HEK293 (cell line): ENCODE data around the gene CLASP1.

Experiments used
- CTCF ChIA-PET: fragments of 350-600 bp; formaldehyde crosslinking; extraction: SDS; loops from one replicate; lab custom pipeline; 2021; ENCODE audit warnings: antibody characterized with exemption; lab: Yijun Ruan, JAX
- POLR2A ChIA-PET: fragments of 300-600 bp; formaldehyde crosslinking; extraction: SDS; loops from one replicate; lab custom pipeline; 2020; ENCODE audit warnings: antibody characterized with exemption, inconsistent platforms; lab: Yijun Ruan, JAX
- H3K27ac ChIP-seq: fragments of 200-500 bp; sonication (Bioruptor generic); 2 replicates; pipeline ENCODE4 v1.5.1; 2014; ENCODE audit warnings: low read depth, low read length, control low read depth, inconsistent platforms; ENCODE audit errors: extremely low read depth
- H3K36me3 ChIP-seq, 2 experiments: fragments of 200-500 bp in 1 of 2; sonication (Bioruptor generic) in 1 of 2; 1 replicate in 1 of 2; 2 replicates in 1 of 2; pipeline ENCODE4 v1.5.1; 2014 to 2017; ENCODE audit warnings: inconsistent platforms in 2 of 2, low read length in 2 of 2; ENCODE audit not compliant: control insufficient read depth in 2 of 2, insufficient read depth in 1 of 2
- H3K4me1 ChIP-seq: fragments of 200-500 bp; sonication (Bioruptor generic); 2 replicates; pipeline ENCODE4 v1.5.1; 2014; ENCODE audit warnings: mild to moderate bottlenecking, low read length, inconsistent platforms; ENCODE audit not compliant: control insufficient read depth, insufficient read depth
- H3K4me3 ChIP-seq: 2 replicates; pipeline ENCODE4 v1.5.1; 2011; ENCODE audit warnings: low read depth, mild to moderate bottlenecking, control low read depth, low read length, moderate library complexity
- H3K9me3 ChIP-seq: fragments of 200-500 bp; sonication (Bioruptor generic); 2 replicates; pipeline ENCODE4 v1.5.1; 2014; ENCODE audit warnings: low read depth, low read length, inconsistent platforms; ENCODE audit not compliant: control insufficient read depth, insufficient read depth
- CTCF ChIP-seq: fragments of 450-650 bp; formaldehyde crosslinking; IDR thresholded peaks from 2 replicates; pipeline ENCODE4 v1.5.1; 2016; ENCODE audit warnings: missing biosample characterization, missing genetic modification characterization
- HOXA7 ChIP-seq: sonication (generic); formaldehyde crosslinking; IDR thresholded peaks from 2 replicates; pipeline ENCODE4 v1.8.1; 2022; ENCODE audit warnings: missing genetic modification reagents, borderline replicate concordance
- MYNN ChIP-seq: fragments of 450-650 bp; formaldehyde crosslinking; IDR thresholded peaks from 2 replicates; pipeline ENCODE4 v1.5.1; 2016; ENCODE audit warnings: missing biosample characterization, missing genetic modification characterization, borderline replicate concordance
- SCRT2 ChIP-seq: fragments of 450-650 bp; formaldehyde crosslinking; IDR thresholded peaks from 2 replicates; pipeline ENCODE4 v1.5.1; 2016; ENCODE audit warnings: missing biosample characterization, missing genetic modification characterization
- SP2 ChIP-seq: fragments of 450-650 bp; formaldehyde crosslinking; IDR thresholded peaks from 2 replicates; pipeline ENCODE4 v1.5.1; 2016; ENCODE audit warnings: missing biosample characterization, missing genetic modification characterization
- WT1 ChIP-seq: fragments of 450-650 bp; formaldehyde crosslinking; IDR thresholded peaks from 2 replicates; pipeline ENCODE4 v1.5.1; 2016; ENCODE audit warnings: missing biosample characterization, missing genetic modification characterization
- YY1 ChIP-seq: fragments of 450-650 bp; formaldehyde crosslinking; IDR thresholded peaks from 2 replicates; pipeline ENCODE4 v1.5.1; 2018; ENCODE audit warnings: missing biosample characterization, missing genetic modification characterization
- ZBTB1 ChIP-seq: fragments of 450-650 bp; formaldehyde crosslinking; IDR thresholded peaks from 2 replicates; pipeline ENCODE4 v1.5.1; 2016; ENCODE audit warnings: missing biosample characterization, missing genetic modification characterization
- ZFP37 ChIP-seq: fragments of 450-650 bp; formaldehyde crosslinking; IDR thresholded peaks from 2 replicates; pipeline ENCODE4 v1.5.1; 2016; ENCODE audit warnings: missing biosample characterization, missing genetic modification characterization
- ZFP41 ChIP-seq: fragments of 450-650 bp; formaldehyde crosslinking; IDR thresholded peaks from 2 replicates; pipeline ENCODE4 v1.5.1; 2016; ENCODE audit warnings: missing biosample characterization, missing genetic modification characterization, borderline replicate concordance
- ZNF10 ChIP-seq: fragments of 450-650 bp; formaldehyde crosslinking; IDR thresholded peaks from 2 replicates; pipeline ENCODE4 v1.5.1; 2017; ENCODE audit warnings: missing biosample characterization, missing genetic modification characterization
- ZNF155 ChIP-seq: fragments of 450-650 bp; formaldehyde crosslinking; IDR thresholded peaks from 2 replicates; pipeline ENCODE4 v1.5.1; 2016; ENCODE audit warnings: missing biosample characterization, missing genetic modification characterization
- ZNF175 ChIP-seq: fragments of 450-650 bp; formaldehyde crosslinking; IDR thresholded peaks from 2 replicates; pipeline ENCODE4 v1.5.1; 2016; ENCODE audit warnings: missing biosample characterization, missing genetic modification characterization
- ZNF221 ChIP-seq: fragments of 450-650 bp; formaldehyde crosslinking; IDR thresholded peaks from 2 replicates; pipeline ENCODE4 v1.5.1; 2017; ENCODE audit warnings: missing biosample characterization, missing genetic modification characterization, borderline replicate concordance
- ZNF239 ChIP-seq: fragments of 450-650 bp; formaldehyde crosslinking; IDR thresholded peaks from 2 replicates; pipeline ENCODE4 v1.5.1; 2016; ENCODE audit warnings: missing biosample characterization, missing genetic modification characterization
- ZNF335 ChIP-seq: fragments of 450-650 bp; formaldehyde crosslinking; conservative IDR thresholded peaks from 2 replicates; pipeline ENCODE4 v1.5.1; 2016; ENCODE audit warnings: missing biosample characterization, missing genetic modification characterization
- ZNF398 ChIP-seq: fragments of 450-650 bp; formaldehyde crosslinking; IDR thresholded peaks from 2 replicates; pipeline ENCODE4 v1.5.1; 2017; ENCODE audit warnings: missing biosample characterization, missing genetic modification characterization
- ZNF423 ChIP-seq: fragments of 450-650 bp; formaldehyde crosslinking; IDR thresholded peaks from 2 replicates; pipeline ENCODE4 v1.5.1; 2016; ENCODE audit warnings: missing biosample characterization, missing genetic modification characterization
- ZNF596 ChIP-seq: fragments of 450-650 bp; IDR thresholded peaks from 2 replicates; pipeline ENCODE4 v1.5.0; 2018; ENCODE audit warnings: missing biosample characterization, mild to moderate bottlenecking, missing genetic modification characterization, moderate library complexity
- ZNF692 ChIP-seq: fragments of 450-650 bp; formaldehyde crosslinking; IDR thresholded peaks from 2 replicates; pipeline ENCODE4 v1.5.1; 2016; ENCODE audit warnings: missing biosample characterization, missing genetic modification characterization
- ZNF701 ChIP-seq: fragments of 450-650 bp; formaldehyde crosslinking; IDR thresholded peaks from 2 replicates; pipeline ENCODE4 v1.5.1; 2016; ENCODE audit warnings: missing biosample characterization, missing genetic modification characterization
- ZNF76 ChIP-seq: fragments of 450-650 bp; formaldehyde crosslinking; IDR thresholded peaks from 2 replicates; pipeline ENCODE4; 2016; ENCODE audit warnings: low read depth, missing biosample characterization, missing genetic modification characterization, borderline replicate concordance
- ZSCAN4 ChIP-seq: fragments of 450-650 bp; formaldehyde crosslinking; IDR thresholded peaks from 2 replicates; pipeline ENCODE4 v1.5.1; 2017; ENCODE audit warnings: missing biosample characterization, missing genetic modification characterization
- TF ChIP-seq, protein P1 (sequence below): fragments of 450-650 bp; formaldehyde crosslinking; IDR thresholded peaks from 2 replicates; pipeline ENCODE4 v1.5.1; 2017; ENCODE audit warnings: missing biosample characterization, missing genetic modification characterization
- TF ChIP-seq, protein P2 (sequence below): fragments of 450-650 bp; formaldehyde crosslinking; IDR thresholded peaks from 2 replicates; pipeline ENCODE4 v1.5.1; 2016; ENCODE audit warnings: missing biosample characterization, missing genetic modification characterization
- TF ChIP-seq, protein P3 (sequence below): fragments of 450-650 bp; formaldehyde crosslinking; IDR thresholded peaks from 2 replicates; pipeline ENCODE4 v1.5.1; 2016; ENCODE audit warnings: missing biosample characterization, missing genetic modification characterization
- TF ChIP-seq, protein P4 (sequence below): sonication (generic); formaldehyde crosslinking; IDR thresholded peaks from 2 replicates; pipeline ENCODE4 v1.8.1; 2022; ENCODE audit warnings: mild to moderate bottlenecking, moderate library complexity, missing genetic modification reagents

The CLASP1 gene

DNA sequence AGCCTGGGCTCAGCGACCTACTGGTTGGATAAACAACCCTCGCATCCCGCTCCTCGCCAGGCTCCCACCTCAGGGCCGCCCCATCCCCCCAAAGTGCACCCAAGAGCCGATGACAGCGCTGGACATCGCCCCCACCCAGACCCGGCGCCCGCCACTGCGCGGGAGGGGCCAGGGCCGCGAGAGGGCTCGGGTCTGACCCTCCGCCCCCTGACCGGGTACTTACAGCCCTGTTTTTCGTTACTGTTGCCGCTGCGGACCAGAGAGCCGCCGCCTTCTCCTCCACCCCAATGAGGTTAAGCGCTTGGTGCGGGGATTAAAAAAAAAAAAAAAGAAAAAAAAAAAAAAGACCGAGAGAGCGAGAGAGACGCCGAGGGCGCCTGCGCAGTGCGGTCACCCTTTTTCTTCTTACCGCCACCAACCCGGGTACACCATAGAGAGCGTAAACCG, at the start of gene CLASP1:
Gene CLASP1 (minus strand): TSS at position 314 of the 447 bp plus-strand sequence. CDS start 43,567 bp downstream, outside the sequence.
- H3K4me1 ChIP-seq = peaks cover 6% of the 10 kb centered on the region; the same call in 1 of the 2 replicates
- ChIA-PET CTCF (interaction anchor here (0.5 to 1.3 kb wide), 5 partner anchors 9 to 902 kb away, joined by 3 to 6 read pairs (median 3); partner anchors contain the start of gene RNU4ATAC), POLR2A (interaction anchor here (0.6 to 3.6 kb wide), 21 partner anchors 8 to 574 kb away, joined by 3 to 39 read pairs (median 4); partner anchors contain the start of genes NIFK, RNU4ATAC and TSN)
- H3K9me3 ChIP-seq = no peaks in the 10 kb centered on the region
- peak within 1 kb of the TSS; percentile 94 for H3K4me3 ChIP-seq
- H3K27ac ChIP-seq = peak within 1 kb of the TSS; percentile 81
- peaks cover 0 to 3% of the 10 kb centered on the region in 2 experiments; a peak in 2 of 3 replicates for H3K36me3 ChIP-seq
- no peak for TF ChIP-seq MYNN (tag by site-specific recombination)
- TF ChIP-seq YY1 (tag by site-specific recombination) = no peak
- TF ChIP-seq ZNF701 = no peak
- TF ChIP-seq ZNF76 (tag by site-specific recombination) = no peak
- TF ChIP-seq, protein P1, sequence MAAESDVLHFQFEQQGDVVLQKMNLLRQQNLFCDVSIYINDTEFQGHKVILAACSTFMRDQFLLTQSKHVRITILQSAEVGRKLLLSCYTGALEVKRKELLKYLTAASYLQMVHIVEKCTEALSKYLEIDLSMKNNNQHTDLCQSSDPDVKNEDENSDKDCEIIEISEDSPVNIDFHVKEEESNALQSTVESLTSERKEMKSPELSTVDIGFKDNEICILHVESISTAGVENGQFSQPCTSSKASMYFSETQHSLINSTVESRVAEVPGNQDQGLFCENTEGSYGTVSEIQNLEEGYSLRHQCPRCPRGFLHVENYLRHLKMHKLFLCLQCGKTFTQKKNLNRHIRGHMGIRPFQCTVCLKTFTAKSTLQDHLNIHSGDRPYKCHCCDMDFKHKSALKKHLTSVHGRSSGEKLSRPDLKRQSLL = no peak
- TF ChIP-seq, protein P2, sequence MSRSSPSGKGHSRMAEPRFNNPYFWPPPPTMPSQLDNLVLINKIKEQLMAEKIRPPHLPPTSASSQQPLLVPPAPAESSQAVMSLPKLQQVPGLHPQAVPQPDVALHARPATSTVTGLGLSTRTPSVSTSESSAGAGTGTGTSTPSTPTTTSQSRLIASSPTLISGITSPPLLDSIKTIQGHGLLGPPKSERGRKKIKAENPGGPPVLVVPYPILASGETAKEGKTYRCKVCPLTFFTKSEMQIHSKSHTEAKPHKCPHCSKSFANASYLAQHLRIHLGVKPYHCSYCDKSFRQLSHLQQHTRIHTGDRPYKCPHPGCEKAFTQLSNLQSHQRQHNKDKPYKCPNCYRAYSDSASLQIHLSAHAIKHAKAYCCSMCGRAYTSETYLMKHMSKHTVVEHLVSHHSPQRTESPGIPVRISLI (tag by site-specific recombination) = peak; percentile 97
- no peak for TF ChIP-seq WT1 (tag by site-specific recombination)
- TF ChIP-seq ZNF175 (tag by site-specific recombination) = no peak
- 0 out of 2 replicates have a peak, but pooled peaks have one; percentile 12 for TF ChIP-seq SP2 (tag by site-specific recombination)
- TF ChIP-seq SCRT2 (tag by site-specific recombination) = no peak
- TF ChIP-seq ZFP41 (tag by site-specific recombination) = no peak
- TF ChIP-seq, protein P3, sequence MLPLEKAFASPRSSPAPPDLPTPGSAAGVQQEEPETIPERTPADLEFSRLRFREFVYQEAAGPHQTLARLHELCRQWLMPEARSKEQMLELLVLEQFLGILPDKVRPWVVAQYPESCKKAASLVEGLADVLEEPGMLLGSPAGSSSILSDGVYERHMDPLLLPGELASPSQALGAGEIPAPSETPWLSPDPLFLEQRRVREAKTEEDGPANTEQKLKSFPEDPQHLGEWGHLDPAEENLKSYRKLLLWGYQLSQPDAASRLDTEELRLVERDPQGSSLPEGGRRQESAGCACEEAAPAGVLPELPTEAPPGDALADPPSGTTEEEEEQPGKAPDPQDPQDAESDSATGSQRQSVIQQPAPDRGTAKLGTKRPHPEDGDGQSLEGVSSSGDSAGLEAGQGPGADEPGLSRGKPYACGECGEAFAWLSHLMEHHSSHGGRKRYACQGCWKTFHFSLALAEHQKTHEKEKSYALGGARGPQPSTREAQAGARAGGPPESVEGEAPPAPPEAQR (tag by site-specific recombination) = no peak
- no peak for TF ChIP-seq HOXA7 (CRISPR knock-in tag)
- no peak for TF ChIP-seq ZNF10 (tag by site-specific recombination)
- TF ChIP-seq ZFP37 = no peak
- TF ChIP-seq, protein P4, sequence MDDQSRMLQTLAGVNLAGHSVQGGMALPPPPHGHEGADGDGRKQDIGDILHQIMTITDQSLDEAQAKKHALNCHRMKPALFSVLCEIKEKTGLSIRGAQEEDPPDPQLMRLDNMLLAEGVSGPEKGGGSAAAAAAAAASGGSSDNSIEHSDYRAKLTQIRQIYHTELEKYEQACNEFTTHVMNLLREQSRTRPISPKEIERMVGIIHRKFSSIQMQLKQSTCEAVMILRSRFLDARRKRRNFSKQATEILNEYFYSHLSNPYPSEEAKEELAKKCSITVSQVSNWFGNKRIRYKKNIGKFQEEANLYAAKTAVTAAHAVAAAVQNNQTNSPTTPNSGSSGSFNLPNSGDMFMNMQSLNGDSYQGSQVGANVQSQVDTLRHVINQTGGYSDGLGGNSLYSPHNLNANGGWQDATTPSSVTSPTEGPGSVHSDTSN (CRISPR knock-in tag) = no peak
- TF ChIP-seq ZSCAN4 (tag by site-specific recombination) = no peak
- peak; percentile 86 for TF ChIP-seq ZNF398 (tag by site-specific recombination)
- TF ChIP-seq ZNF423 = 0 out of 2 replicates have a peak, but pooled peaks have one; percentile 16
- no peak for TF ChIP-seq ZNF239 (tag by site-specific recombination)
- TF ChIP-seq ZNF155 = no peak
- TF ChIP-seq ZNF596 (tag by site-specific recombination) = peak; percentile 70; the same call in 1 of the 2 replicates
- TF ChIP-seq ZNF335 (tag by site-specific recombination) = peak; percentile 25; the same call in 1 of the 2 replicates
- TF ChIP-seq ZNF692 = no peak
- 0 out of 2 replicates have a peak, but pooled peaks have one; percentile 13 for TF ChIP-seq CTCF (tag by site-specific recombination)
- TF ChIP-seq ZNF221 (tag by site-specific recombination) = no peak
- no peak for TF ChIP-seq ZBTB1 (tag by site-specific recombination)
